Liver (tissue), 9 donors: ENCODE data around the gene PPARA. TPM values are rescaled to one million over a fixed set of nuclear protein-coding genes. Genes with fewer than 3 reads are reported as not detected.

Experiments used
- DNase-seq: peaks from one replicate; pipeline ENCODE4 v3.0.0-alpha.2; 2017; ENCODE audit warnings: low spot score
- H3K27ac ChIP-seq, 2 donors: one replicate each; pipeline ENCODE4 v1.7.0; 2013; ENCODE audit warnings: inconsistent platforms in 2 of 2, low read length in 2 of 2, control low read depth in 1 of 2, low read depth in 1 of 2, mild to moderate bottlenecking in 1 of 2
- H3K27me3 ChIP-seq, 4 donors: one replicate each; pipeline versions ENCODE4 v1.6.1 to v1.7.0; 2013; ENCODE audit warnings: low read length in 3 of 4, inconsistent platforms in 1 of 4, mild to moderate bottlenecking in 1 of 4, moderate library complexity in 1 of 4; ENCODE audit not compliant: control insufficient read depth in 4 of 4, insufficient read depth in 4 of 4
- H3K36me3 ChIP-seq, 4 donors: one replicate each; pipeline versions ENCODE4 v1.6.1 to v1.7.0; 2013; ENCODE audit warnings: low read length in 3 of 4, mild to moderate bottlenecking in 3 of 4, low read depth in 1 of 4, moderate library complexity in 1 of 4; ENCODE audit not compliant: control insufficient read depth in 4 of 4, insufficient read depth in 3 of 4
- H3K4me1 ChIP-seq, 4 donors: one replicate each; pipeline versions ENCODE4 v1.6.1 to v1.7.0; 2013; ENCODE audit warnings: low read length in 3 of 4, mild to moderate bottlenecking in 3 of 4, moderate library complexity in 1 of 4; ENCODE audit not compliant: control insufficient read depth in 4 of 4, insufficient read depth in 4 of 4
- H3K4me3 ChIP-seq, 3 donors: one replicate each; pipeline versions ENCODE4 v1.6.1 to v1.7.0; 2013; ENCODE audit warnings: low read length in 3 of 3, control low read depth in 1 of 3, low read depth in 1 of 3, mild to moderate bottlenecking in 1 of 3
- H3K9ac ChIP-seq, 2 donors: one replicate each; pipeline ENCODE4 v1.7.0; 2013; ENCODE audit warnings: low read length in 2 of 2, mild to moderate bottlenecking in 2 of 2, moderate library complexity in 2 of 2, control low read depth in 1 of 2, low read depth in 1 of 2
- H3K9me3 ChIP-seq, 4 donors: one replicate each; pipeline versions ENCODE4 v1.6.1 to v1.7.0; 2013; ENCODE audit warnings: low read length in 3 of 4; ENCODE audit not compliant: control insufficient read depth in 4 of 4
- FOXA1 ChIP-seq: IDR thresholded peaks from 2 replicates; pipeline ENCODE4 v1.6.1; 2016; ENCODE audit warnings: antibody characterized with exemption
- FOXA2 ChIP-seq: IDR thresholded peaks from 2 replicates; pipeline ENCODE4 v1.6.1; 2016; ENCODE audit warnings: antibody characterized with exemption
- GABPA ChIP-seq, 2 donors: IDR thresholded peaks in 1 of 2; conservative IDR thresholded peaks in 1 of 2; 2 replicates each; pipeline ENCODE4 v1.6.1; 2016; ENCODE audit warnings: antibody characterized with exemption in 2 of 2, mild to moderate bottlenecking in 1 of 2, moderate library complexity in 1 of 2
- HNF4A ChIP-seq, 2 donors: conservative IDR thresholded peaks; 2 replicates each; pipeline ENCODE4 v1.6.1; 2016; ENCODE audit warnings: antibody characterized with exemption in 2 of 2, mild to moderate bottlenecking in 2 of 2
- HNF4G ChIP-seq: IDR thresholded peaks from 2 replicates; pipeline ENCODE4 v1.6.1; 2016; ENCODE audit warnings: antibody characterized with exemption
- JUND ChIP-seq, 2 donors: IDR thresholded peaks; 2 replicates each; pipeline ENCODE4 v1.6.1; 2016; ENCODE audit warnings: antibody characterized with exemption in 2 of 2
- NR2F2 ChIP-seq: IDR thresholded peaks from 2 replicates; pipeline ENCODE4 v1.6.1; 2016; ENCODE audit warnings: antibody characterized with exemption
- RAD21 ChIP-seq, 2 donors: IDR thresholded peaks; 2 replicates each; pipeline ENCODE4 v1.6.1; 2016; ENCODE audit warnings: antibody characterized with exemption in 2 of 2, mild to moderate bottlenecking in 2 of 2
- RXRA ChIP-seq, 2 donors: IDR thresholded peaks; 2 replicates each; pipeline ENCODE4 v1.6.1; 2017 to 2018; ENCODE audit warnings: antibody characterized with exemption in 2 of 2, mild to moderate bottlenecking in 1 of 2
- SP1 ChIP-seq: IDR thresholded peaks from 2 replicates; pipeline ENCODE4 v1.6.1; 2018; ENCODE audit warnings: antibody characterized with exemption, mild to moderate bottlenecking
- YY1 ChIP-seq: IDR thresholded peaks from 2 replicates; pipeline ENCODE4 v1.6.1; 2016; ENCODE audit warnings: antibody characterized with exemption, mild to moderate bottlenecking
- WGBS: extraction: QIAGEN DNeasy Blood & Tissue Kit; methylation state at CpG from one replicate; pipeline ENCODE4 v1.1.7; 2013; 5-methylcytosine and 5-hydroxymethylcytosine counted together
- polyA plus RNA-seq, 2 donors: library from polyadenylated mRNA; stranded (reverse) in 1 of 2; unstranded in 1 of 2; fragments of 200-250 nt in 1 of 2; fragments of >200 nt in 1 of 2; fragmentation: Nextera tagmentation in 1 of 2; extraction: Ambion mirVana in 1 of 2; gene quantifications; one replicate each; pipeline versions ENCODE4 v1.2.1 to v1.2.3, GENCODE V29; 2013 to 2015
- total RNA-seq, 2 donors: library from RNA; depleted of rRNA; stranded (reverse); fragments of >200 nt; gene quantifications; one replicate each; pipeline ENCODE4 v1.2.3, GENCODE V29; 2014
- TF ChIP-seq, protein P1 (sequence below): IDR thresholded peaks from 2 replicates; pipeline ENCODE4 v1.6.1; 2016; ENCODE audit warnings: antibody characterized with exemption, mild to moderate bottlenecking
- TF ChIP-seq, protein P2 (sequence below): IDR thresholded peaks from 2 replicates; pipeline ENCODE4 v1.6.1; 2016; ENCODE audit warnings: antibody characterized with exemption
- TF ChIP-seq, protein P3 (sequence below): IDR thresholded peaks from 2 replicates; pipeline ENCODE4 v1.6.1; 2016; ENCODE audit warnings: antibody characterized with exemption
- TF ChIP-seq, protein P4 (sequence below): fragments of 150-350 bp; IDR thresholded peaks from 2 replicates; pipeline ENCODE4 v1.5.1; 2017; ENCODE audit warnings: improper control_type of control experiment, low read depth, low read length; ENCODE audit not compliant: missing input control
- donor health status: healthy.
- donor health status: healthy.
- donor health status: healthy.
- donor health status: healthy.
- donor health status: healthy.

The PPARA gene
- total and polyA plus RNA-seq, 4 donors, result 31.2 to 78.8 (median 41.3) TPM

DNA sequence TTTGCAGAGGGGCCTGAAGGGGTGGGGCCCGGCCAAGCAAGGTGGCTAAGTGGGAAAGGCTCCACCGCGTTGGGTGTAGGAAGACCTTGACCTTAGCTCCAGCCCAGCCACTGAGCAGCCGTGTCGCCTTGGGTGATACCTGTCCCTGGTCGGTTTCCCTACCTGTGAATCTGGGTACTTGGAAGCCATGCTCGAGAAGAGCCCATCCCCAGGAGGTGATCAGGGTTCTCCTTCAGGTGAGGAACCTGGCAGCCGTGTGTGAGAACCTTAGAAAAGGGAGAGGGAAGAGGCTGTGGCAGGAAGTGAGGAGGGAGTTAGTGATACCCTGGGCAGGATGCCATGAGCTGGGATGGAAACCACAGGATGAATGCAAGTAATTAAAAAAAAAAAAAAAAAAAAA is 21.6 kb downstream of the PPARA start:
- peaks cover 12 to 38% (median 28%) of the 10 kb centered on the region in 4 donors for H3K4me1 ChIP-seq
- peak overlapping the region in 1 of 3 donors; percentile 41 for H3K4me3 ChIP-seq
- no peaks in the 10 kb centered on the region for H3K9me3 ChIP-seq
- H3K27ac ChIP-seq, result peak overlapping the region; percentile 42 to 46
- no peak for DNase-seq
- peak in 1 of 2 donors; percentile 8 for TF ChIP-seq HNF4A (conservative IDR thresholded peaks at IDR 0.05)
- no peak for TF ChIP-seq GABPA (IDR thresholded peaks at IDR 0.05 in 1 of 2, conservative IDR thresholded peaks at IDR 0.05 in 1 of 2)
- H3K27me3 ChIP-seq, result no peaks in the 10 kb centered on the region
- H3K36me3 ChIP-seq, result peaks cover 0 to 2% (median under 1%) of the 10 kb centered on the region in 4 donors
- no peak overlapping the region for H3K9ac ChIP-seq
- 45% methylated on average over 8 of the region's 8 CpGs for WGBS

DNA sequence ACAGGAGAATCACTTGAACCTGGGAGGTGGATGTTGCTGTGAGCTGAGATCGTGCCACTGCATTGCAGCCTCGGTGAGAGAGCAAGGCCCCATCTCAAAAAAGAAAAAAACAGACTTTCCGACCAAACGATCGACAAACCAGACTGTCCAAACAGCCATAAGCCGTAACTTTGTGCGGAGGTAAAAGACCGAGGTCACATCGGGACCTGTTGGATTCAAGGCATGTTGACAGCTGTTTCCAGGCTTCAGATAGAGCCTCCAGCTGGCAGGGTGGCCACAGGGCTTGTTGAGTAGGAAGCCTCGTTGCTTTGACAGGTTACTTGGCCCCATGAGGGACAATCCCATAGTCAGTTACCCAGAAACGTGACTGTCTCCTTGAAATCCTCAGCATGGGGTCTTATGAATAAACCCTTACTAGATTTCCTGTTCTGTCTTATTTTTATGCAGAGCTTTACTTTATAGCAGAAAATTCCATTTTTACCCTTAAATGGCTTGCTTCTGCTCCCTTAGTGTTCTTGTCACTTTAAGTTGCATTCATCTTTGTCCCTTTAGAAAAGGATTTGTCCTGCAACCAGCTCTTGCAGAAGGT is 22.3 kb downstream of the PPARA start:
- H3K4me3 ChIP-seq, result peak overlapping the region in 1 of 3 donors; percentile 41
- no peaks in the 10 kb centered on the region for H3K27me3 ChIP-seq
- WGBS, result 34% methylated on average over 11 of the region's 11 CpGs
- peaks cover 0 to 5% (median 2%) of the 10 kb centered on the region in 4 donors for H3K36me3 ChIP-seq
- H3K4me1 ChIP-seq, result peaks cover 12 to 33% (median 25%) of the 10 kb centered on the region in 4 donors
- H3K9ac ChIP-seq, result no peak overlapping the region
- DNase-seq, result no peak
- TF ChIP-seq RXRA (IDR thresholded peaks at IDR 0.05) (peak; percentile 66 to 67), RAD21 (IDR thresholded peaks at IDR 0.05) (no peak), YY1 (peak; percentile 62), NR2F2 (no peak), HNF4A (conservative IDR thresholded peaks at IDR 0.05) (peak; percentile 39 to 66), SP1 (peak; percentile 40)
- TF ChIP-seq, protein P1, sequence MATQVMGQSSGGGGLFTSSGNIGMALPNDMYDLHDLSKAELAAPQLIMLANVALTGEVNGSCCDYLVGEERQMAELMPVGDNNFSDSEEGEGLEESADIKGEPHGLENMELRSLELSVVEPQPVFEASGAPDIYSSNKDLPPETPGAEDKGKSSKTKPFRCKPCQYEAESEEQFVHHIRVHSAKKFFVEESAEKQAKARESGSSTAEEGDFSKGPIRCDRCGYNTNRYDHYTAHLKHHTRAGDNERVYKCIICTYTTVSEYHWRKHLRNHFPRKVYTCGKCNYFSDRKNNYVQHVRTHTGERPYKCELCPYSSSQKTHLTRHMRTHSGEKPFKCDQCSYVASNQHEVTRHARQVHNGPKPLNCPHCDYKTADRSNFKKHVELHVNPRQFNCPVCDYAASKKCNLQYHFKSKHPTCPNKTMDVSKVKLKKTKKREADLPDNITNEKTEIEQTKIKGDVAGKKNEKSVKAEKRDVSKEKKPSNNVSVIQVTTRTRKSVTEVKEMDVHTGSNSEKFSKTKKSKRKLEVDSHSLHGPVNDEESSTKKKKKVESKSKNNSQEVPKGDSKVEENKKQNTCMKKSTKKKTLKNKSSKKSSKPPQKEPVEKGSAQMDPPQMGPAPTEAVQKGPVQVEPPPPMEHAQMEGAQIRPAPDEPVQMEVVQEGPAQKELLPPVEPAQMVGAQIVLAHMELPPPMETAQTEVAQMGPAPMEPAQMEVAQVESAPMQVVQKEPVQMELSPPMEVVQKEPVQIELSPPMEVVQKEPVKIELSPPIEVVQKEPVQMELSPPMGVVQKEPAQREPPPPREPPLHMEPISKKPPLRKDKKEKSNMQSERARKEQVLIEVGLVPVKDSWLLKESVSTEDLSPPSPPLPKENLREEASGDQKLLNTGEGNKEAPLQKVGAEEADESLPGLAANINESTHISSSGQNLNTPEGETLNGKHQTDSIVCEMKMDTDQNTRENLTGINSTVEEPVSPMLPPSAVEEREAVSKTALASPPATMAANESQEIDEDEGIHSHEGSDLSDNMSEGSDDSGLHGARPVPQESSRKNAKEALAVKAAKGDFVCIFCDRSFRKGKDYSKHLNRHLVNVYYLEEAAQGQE, result peak; percentile 9
- no peaks in the 10 kb centered on the region for H3K9me3 ChIP-seq
- peak overlapping the region; percentile 42 to 51 for H3K27ac ChIP-seq

DNA sequence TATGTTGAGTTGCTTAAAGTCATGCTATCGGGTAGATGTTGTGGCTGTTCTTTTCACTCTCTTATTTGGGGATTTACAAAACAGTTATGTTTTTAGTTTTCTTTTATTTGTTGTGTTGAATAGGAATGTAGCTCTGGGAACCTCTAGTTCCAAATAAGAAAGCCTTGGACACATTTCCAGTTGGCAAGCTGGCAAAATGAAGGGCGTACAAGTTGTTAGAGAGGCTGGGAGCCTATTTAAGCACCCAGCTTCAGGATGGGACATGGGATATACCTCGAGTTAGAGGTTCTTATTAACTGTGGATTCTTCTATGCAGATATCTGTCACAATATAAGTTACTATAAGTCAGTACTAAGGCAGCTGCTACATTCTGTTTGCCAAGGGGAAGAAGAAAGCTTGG is 22.8 kb downstream of the PPARA start:
- peaks cover 10 to 33% (median 23%) of the 10 kb centered on the region in 4 donors for H3K4me1 ChIP-seq
- no peaks in the 10 kb centered on the region for H3K9me3 ChIP-seq
- DNase-seq, result no peak
- WGBS, result 43% methylated on average over 3 of the region's 3 CpGs
- H3K27me3 ChIP-seq, result no peaks in the 10 kb centered on the region
- H3K4me3 ChIP-seq, result peak overlapping the region in 1 of 3 donors; percentile 41
- peaks cover 0 to 8% (median 3%) of the 10 kb centered on the region in 4 donors for H3K36me3 ChIP-seq
- peak overlapping the region in 1 of 2 donors; percentile 51 for H3K27ac ChIP-seq
- no peak overlapping the region for H3K9ac ChIP-seq
- TF ChIP-seq RAD21 (IDR thresholded peaks at IDR 0.05) (no peak), NR2F2 (no peak), HNF4G (no peak), GABPA (IDR thresholded peaks at IDR 0.05 in 1 of 2, conservative IDR thresholded peaks at IDR 0.05 in 1 of 2) (no peak), SP1 (no peak), JUND (IDR thresholded peaks at IDR 0.05) (no peak), FOXA1 (no peak), FOXA2 (no peak)
- TF ChIP-seq, protein P2, sequence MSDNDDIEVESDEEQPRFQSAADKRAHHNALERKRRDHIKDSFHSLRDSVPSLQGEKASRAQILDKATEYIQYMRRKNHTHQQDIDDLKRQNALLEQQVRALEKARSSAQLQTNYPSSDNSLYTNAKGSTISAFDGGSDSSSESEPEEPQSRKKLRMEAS, result no peak
- TF ChIP-seq, protein P1, result no peak
- TF ChIP-seq, protein P3, sequence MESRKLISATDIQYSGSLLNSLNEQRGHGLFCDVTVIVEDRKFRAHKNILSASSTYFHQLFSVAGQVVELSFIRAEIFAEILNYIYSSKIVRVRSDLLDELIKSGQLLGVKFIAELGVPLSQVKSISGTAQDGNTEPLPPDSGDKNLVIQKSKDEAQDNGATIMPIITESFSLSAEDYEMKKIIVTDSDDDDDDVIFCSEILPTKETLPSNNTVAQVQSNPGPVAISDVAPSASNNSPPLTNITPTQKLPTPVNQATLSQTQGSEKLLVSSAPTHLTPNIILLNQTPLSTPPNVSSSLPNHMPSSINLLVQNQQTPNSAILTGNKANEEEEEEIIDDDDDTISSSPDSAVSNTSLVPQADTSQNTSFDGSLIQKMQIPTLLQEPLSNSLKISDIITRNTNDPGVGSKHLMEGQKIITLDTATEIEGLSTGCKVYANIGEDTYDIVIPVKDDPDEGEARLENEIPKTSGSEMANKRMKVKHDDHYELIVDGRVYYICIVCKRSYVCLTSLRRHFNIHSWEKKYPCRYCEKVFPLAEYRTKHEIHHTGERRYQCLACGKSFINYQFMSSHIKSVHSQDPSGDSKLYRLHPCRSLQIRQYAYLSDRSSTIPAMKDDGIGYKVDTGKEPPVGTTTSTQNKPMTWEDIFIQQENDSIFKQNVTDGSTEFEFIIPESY, result no peak
- TF ChIP-seq, protein P4, sequence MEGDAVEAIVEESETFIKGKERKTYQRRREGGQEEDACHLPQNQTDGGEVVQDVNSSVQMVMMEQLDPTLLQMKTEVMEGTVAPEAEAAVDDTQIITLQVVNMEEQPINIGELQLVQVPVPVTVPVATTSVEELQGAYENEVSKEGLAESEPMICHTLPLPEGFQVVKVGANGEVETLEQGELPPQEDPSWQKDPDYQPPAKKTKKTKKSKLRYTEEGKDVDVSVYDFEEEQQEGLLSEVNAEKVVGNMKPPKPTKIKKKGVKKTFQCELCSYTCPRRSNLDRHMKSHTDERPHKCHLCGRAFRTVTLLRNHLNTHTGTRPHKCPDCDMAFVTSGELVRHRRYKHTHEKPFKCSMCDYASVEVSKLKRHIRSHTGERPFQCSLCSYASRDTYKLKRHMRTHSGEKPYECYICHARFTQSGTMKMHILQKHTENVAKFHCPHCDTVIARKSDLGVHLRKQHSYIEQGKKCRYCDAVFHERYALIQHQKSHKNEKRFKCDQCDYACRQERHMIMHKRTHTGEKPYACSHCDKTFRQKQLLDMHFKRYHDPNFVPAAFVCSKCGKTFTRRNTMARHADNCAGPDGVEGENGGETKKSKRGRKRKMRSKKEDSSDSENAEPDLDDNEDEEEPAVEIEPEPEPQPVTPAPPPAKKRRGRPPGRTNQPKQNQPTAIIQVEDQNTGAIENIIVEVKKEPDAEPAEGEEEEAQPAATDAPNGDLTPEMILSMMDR, result no peak
